SK-N-SH (cell line): ENCODE results near the gene ANKRD33B. TPM values are rescaled to one million over a fixed set of nuclear protein-coding genes. Genes with fewer than 3 reads are reported as not detected.

Experiments used
- CTCF ChIA-PET: fragments of 300-600, 350-600 bp; formaldehyde crosslinking; extraction: SDS; loops from one replicate; lab custom pipeline; 2021; lab: Yijun Ruan, JAX
- POLR2A ChIA-PET: fragments of 350-600 bp; sonication (Branson Sonifier 250); formaldehyde crosslinking; extraction: SDS; loops from one replicate; lab custom pipeline; 2020; ENCODE audit warnings: antibody characterized with exemption, inconsistent platforms; lab: Yijun Ruan, JAX
- DNase-seq: peaks from one replicate; pipeline ENCODE4 v3.0.0; 2012
- H2AFZ ChIP-seq: fragments of 200-600 bp; sonication (generic); 2 replicates; pipeline ENCODE4 v1.8.1; 2016; ENCODE audit warnings: antibody characterized with exemption, mild to moderate bottlenecking, low read depth
- H3F3A ChIP-seq: fragments of 200-600 bp; sonication (generic); replicated peaks from 2 replicates; pipeline ENCODE3; 2016; ENCODE audit warnings: antibody characterized with exemption, mild to moderate bottlenecking; ENCODE audit not compliant: insufficient read depth
- H3K27ac ChIP-seq, 2 experiments: fragments of 200-500 bp in 1 of 2; fragments of 200-600 bp in 1 of 2; sonication (Bioruptor generic) in 1 of 2; sonication (generic), shearing (Covaris generic) in 1 of 2; 2 replicates each; pipeline versions ENCODE4 v1.5.1 to v1.6.1; 2014 to 2016; ENCODE audit warnings: low read depth in 2 of 2, inconsistent platforms in 1 of 2, low read length in 1 of 2, mild to moderate bottlenecking in 1 of 2, mixed read lengths in 1 of 2
- H3K27me3 ChIP-seq: fragments of 200-600 bp; sonication (generic), shearing (Covaris generic); 2 replicates; pipeline ENCODE4 v1.6.1; 2016; ENCODE audit warnings: mixed run types; ENCODE audit not compliant: insufficient read depth
- H3K36me3 ChIP-seq, 2 experiments: fragments of 200-500 bp in 1 of 2; fragments of 200-600 bp in 1 of 2; sonication (Bioruptor generic) in 1 of 2; sonication (generic) in 1 of 2; replicated peaks in 1 of 2; 2 replicates each; pipeline versions ENCODE3 to v1.5.1; 2014 to 2016; ENCODE audit warnings: low read length in 1 of 2, mild to moderate bottlenecking in 1 of 2; ENCODE audit not compliant: insufficient read depth in 2 of 2, control insufficient read depth in 1 of 2
- H3K4me1 ChIP-seq, 2 experiments: fragments of 200-500 bp in 1 of 2; fragments of 200-600 bp in 1 of 2; sonication (Bioruptor generic) in 1 of 2; sonication (generic), shearing (Covaris generic) in 1 of 2; 2 replicates each; pipeline versions ENCODE4 v1.5.1 to v1.6.1; 2014 to 2016; ENCODE audit warnings: low read depth in 1 of 2, low read length in 1 of 2, mixed run types in 1 of 2; ENCODE audit not compliant: insufficient read depth in 2 of 2, control insufficient read depth in 1 of 2
- H3K4me2 ChIP-seq: fragments of 200-600 bp; sonication (generic), shearing (Covaris generic); 2 replicates; pipeline ENCODE4 v1.6.1; 2017; ENCODE audit warnings: mixed run types
- H3K4me3 ChIP-seq, 2 experiments: fragments of 200-500 bp in 1 of 2; fragments of 200-600 bp in 1 of 2; sonication (Bioruptor generic) in 1 of 2; sonication (generic), shearing (Covaris generic) in 1 of 2; 2 replicates each; pipeline versions ENCODE4 v1.5.1 to v1.8.1; 2014 to 2016; ENCODE audit warnings: low read depth in 2 of 2, inconsistent platforms in 1 of 2, low read length in 1 of 2, mild to moderate bottlenecking in 1 of 2, mixed read lengths in 1 of 2, moderate library complexity in 1 of 2
- H3K79me2 ChIP-seq: fragments of 200-600 bp; sonication (generic); 2 replicates; pipeline ENCODE4 v1.8.1; 2017; ENCODE audit warnings: mild to moderate bottlenecking; ENCODE audit not compliant: insufficient read depth
- H3K9ac ChIP-seq: fragments of 200-600 bp; sonication (generic); 2 replicates; pipeline ENCODE4 v1.6.1; 2017; ENCODE audit warnings: mixed run types
- H3K9me2 ChIP-seq: fragments of 200-600 bp; sonication (generic); 2 replicates; pipeline ENCODE4 v1.6.1; 2017; ENCODE audit warnings: mixed run types
- H3K9me3 ChIP-seq: fragments of 200-600 bp; sonication (generic); 2 replicates; pipeline ENCODE4 v1.6.1; 2017; ENCODE audit warnings: mixed run types, mild to moderate bottlenecking, moderate library complexity
- H4K20me1 ChIP-seq: fragments of 200-600 bp; sonication (generic); 2 replicates; pipeline ENCODE4 v1.6.1; 2017; ENCODE audit warnings: mild to moderate bottlenecking, mixed run types; ENCODE audit not compliant: insufficient read depth
- EZH2phosphoT487 ChIP-seq: fragments of 200-600 bp; sonication (generic); IDR thresholded peaks from 2 replicates; pipeline ENCODE4 v1.6.1; 2017; ENCODE audit warnings: low read depth, mixed run types, mild to moderate bottlenecking, antibody characterized with exemption, moderate library complexity, borderline replicate concordance
- FOSL2 ChIP-seq: IDR thresholded peaks from 2 replicates; pipeline ENCODE4 v1.4.0; 2012; ENCODE audit warnings: low read depth, mild to moderate bottlenecking, moderate library complexity, borderline replicate concordance
- RXRA ChIP-seq: IDR thresholded peaks from 2 replicates; pipeline ENCODE4 v1.4.0; 2012; ENCODE audit warnings: low read depth, mild to moderate bottlenecking, borderline replicate concordance
- SIN3A ChIP-seq: IDR thresholded peaks from 2 replicates; pipeline ENCODE4 v1.6.1; 2012; ENCODE audit warnings: low read depth, mild to moderate bottlenecking, low read length, moderate library complexity, borderline replicate concordance
- SMC3 ChIP-seq: IDR thresholded peaks from 2 replicates; pipeline ENCODE4 v1.6.1; 2012; ENCODE audit warnings: low read depth, low read length, improper control_type of control experiment
- YY1 ChIP-seq: IDR thresholded peaks from 2 replicates; pipeline ENCODE4 v1.4.0; 2012; ENCODE audit warnings: low read depth, mild to moderate bottlenecking
- WGBS: methylation state at CpG from one replicate; pipeline ENCODE4 v1.1.6; 2017; ENCODE audit warnings: low lambda C conversion rate; 5-methylcytosine and 5-hydroxymethylcytosine counted together
- polyA plus RNA-seq, 3 experiments: library from polyadenylated mRNA; depleted of rRNA; stranded (reverse); fragments of >200 nt; gene quantifications; 2 replicates each; pipeline ENCODE4 v1.2.3, GENCODE V29; 2012
- TF ChIP-seq, protein P1 (sequence below): fragments of 150-350 bp; IDR thresholded peaks from 2 replicates; pipeline ENCODE4 v1.6.1; 2017; ENCODE audit warnings: antibody characterized with exemption, low read length, low read depth, borderline replicate concordance
- TF ChIP-seq, protein P2 (sequence below): fragments of 150-350 bp; IDR thresholded peaks from 2 replicates; pipeline ENCODE4 v1.6.1; 2016; ENCODE audit warnings: mild to moderate bottlenecking, low read depth, low read length
- TF ChIP-seq, protein P3 (sequence below): IDR thresholded peaks from 2 replicates; pipeline ENCODE4; 2012

Gene ANKRD33B
- polyA plus RNA-seq, 1 of the 3 experiments (the other 2 are of a cell fraction) = 1.8 TPM

DNA sequence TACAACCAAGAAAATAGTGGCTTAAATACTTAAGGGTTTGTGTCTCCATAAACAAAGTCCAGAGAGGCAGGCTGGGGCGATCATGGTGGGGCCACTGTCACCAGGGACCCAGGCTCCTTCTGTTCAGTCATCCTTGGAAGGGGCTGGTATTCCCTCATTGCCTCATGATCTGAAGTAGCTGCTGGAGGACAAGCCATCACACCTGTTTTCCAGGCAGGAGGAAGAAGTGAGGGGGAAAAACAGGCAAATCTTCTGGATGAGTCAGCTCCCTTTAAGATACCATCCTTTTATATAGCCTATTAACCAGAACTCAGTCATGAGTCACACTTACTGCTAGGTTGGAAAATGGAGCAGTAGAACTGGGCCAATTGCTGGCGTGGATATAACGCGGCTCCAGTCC, 104.8 kb downstream of the ANKRD33B start (continued):
- TF ChIP-seq, protein P1, sequence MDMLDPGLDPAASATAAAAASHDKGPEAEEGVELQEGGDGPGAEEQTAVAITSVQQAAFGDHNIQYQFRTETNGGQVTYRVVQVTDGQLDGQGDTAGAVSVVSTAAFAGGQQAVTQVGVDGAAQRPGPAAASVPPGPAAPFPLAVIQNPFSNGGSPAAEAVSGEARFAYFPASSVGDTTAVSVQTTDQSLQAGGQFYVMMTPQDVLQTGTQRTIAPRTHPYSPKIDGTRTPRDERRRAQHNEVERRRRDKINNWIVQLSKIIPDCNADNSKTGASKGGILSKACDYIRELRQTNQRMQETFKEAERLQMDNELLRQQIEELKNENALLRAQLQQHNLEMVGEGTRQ = no peak
- TF ChIP-seq SMC3 = no peak

DNA sequence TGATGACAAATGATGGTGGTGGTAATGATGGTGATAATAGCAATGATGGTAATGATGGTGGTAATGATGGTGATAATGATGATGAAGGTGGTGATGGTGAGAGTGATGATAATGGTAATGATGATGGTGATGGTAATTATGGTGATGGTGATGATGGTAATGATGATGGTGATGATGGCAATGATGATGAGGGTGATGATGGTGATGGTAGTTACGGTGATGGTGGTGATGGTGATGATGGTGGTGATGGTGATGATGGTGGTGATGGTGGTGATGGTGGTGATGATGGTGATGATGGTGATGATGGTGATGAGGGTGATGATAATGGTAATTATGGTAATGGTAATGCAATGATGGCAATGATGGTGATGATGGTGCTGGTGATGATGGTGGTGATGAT, 106.1 kb downstream of the ANKRD33B start:
- Histone ChIP-seq H2AFZ (no peak overlapping the region), H3K36me3 (no peaks in the 10 kb centered on the region), H3K4me2 (no peak overlapping the region), H3K27ac (no peak overlapping the region), H3K27me3 (no peaks in the 10 kb centered on the region), H3K9ac (no peak overlapping the region), H3K4me1 (peaks cover 7 to 39% of the 10 kb centered on the region in 2 experiments; a peak in 3 of 4 replicates), H3K9me3 (no peaks in the 10 kb centered on the region), H3F3A (no peaks in the 10 kb centered on the region), H3K79me2 (no peaks in the 10 kb centered on the region), H3K4me3 (no peak overlapping the region), H4K20me1 (no peaks in the 10 kb centered on the region), H3K9me2 (no peaks in the 10 kb centered on the region)
- CTCF ChIA-PET = no interaction called here
- TF ChIP-seq EZH2phosphoT487 = no peak
- TF ChIP-seq SIN3A = no peak
- TF ChIP-seq, protein P2, sequence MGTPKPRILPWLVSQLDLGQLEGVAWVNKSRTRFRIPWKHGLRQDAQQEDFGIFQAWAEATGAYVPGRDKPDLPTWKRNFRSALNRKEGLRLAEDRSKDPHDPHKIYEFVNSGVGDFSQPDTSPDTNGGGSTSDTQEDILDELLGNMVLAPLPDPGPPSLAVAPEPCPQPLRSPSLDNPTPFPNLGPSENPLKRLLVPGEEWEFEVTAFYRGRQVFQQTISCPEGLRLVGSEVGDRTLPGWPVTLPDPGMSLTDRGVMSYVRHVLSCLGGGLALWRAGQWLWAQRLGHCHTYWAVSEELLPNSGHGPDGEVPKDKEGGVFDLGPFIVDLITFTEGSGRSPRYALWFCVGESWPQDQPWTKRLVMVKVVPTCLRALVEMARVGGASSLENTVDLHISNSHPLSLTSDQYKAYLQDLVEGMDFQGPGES = no peak
- TF ChIP-seq YY1 = no peak
- TF ChIP-seq, protein P3, sequence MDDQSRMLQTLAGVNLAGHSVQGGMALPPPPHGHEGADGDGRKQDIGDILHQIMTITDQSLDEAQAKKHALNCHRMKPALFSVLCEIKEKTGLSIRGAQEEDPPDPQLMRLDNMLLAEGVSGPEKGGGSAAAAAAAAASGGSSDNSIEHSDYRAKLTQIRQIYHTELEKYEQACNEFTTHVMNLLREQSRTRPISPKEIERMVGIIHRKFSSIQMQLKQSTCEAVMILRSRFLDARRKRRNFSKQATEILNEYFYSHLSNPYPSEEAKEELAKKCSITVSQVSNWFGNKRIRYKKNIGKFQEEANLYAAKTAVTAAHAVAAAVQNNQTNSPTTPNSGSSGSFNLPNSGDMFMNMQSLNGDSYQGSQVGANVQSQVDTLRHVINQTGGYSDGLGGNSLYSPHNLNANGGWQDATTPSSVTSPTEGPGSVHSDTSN = no peak
- TF ChIP-seq RXRA = no peak
- TF ChIP-seq SMC3 = no peak
- TF ChIP-seq FOSL2 = no peak
- TF ChIP-seq, protein P1 = no peak
- POLR2A ChIA-PET = no interaction called here
- 90% methylated on average over 1 of the region's 1 CpG for WGBS
- no peak for DNase-seq
